Psoas muscle (tissue), 8 donors: ENCODE results near the gene KCTD3. TPM values are rescaled to one million over a fixed set of nuclear protein-coding genes. Genes with fewer than 3 reads are reported as not detected.

ENCODE experiments used
- ATAC-seq, 4 donors: fragments of 200-7000 bp; cut with Tn5 transposase; one replicate each; pipeline ENCODE4 v1.9.1; 2020; ENCODE audit warnings: moderate library complexity in 3 of 4, mild to moderate bottlenecking in 2 of 4
- DNase-seq, 2 donors: peaks; one replicate each; pipeline ENCODE4 v3.0.0-alpha.2; 2020
- H3K27ac ChIP-seq: fragments of 200-600 bp; one replicate; pipeline ENCODE4 v1.8.0; 2022
- H3K27me3 ChIP-seq, 3 donors: fragments of 200-600 bp in 1 of 3; one replicate each; pipeline versions ENCODE4 v1.6.1 to v1.8.0; 2013 to 2022; ENCODE audit warnings: low read length in 2 of 3, mild to moderate bottlenecking in 2 of 3, moderate library complexity in 1 of 3; ENCODE audit not compliant: insufficient read depth in 3 of 3
- H3K36me3 ChIP-seq, 2 donors: fragments of 200-600 bp in 1 of 2; one replicate each; pipeline versions ENCODE4 v1.6.1 to v1.8.0; 2013 to 2022; ENCODE audit warnings: low read depth in 1 of 2, mild to moderate bottlenecking in 1 of 2, moderate library complexity in 1 of 2; ENCODE audit not compliant: insufficient read depth in 1 of 2
- H3K4me1 ChIP-seq: fragments of 200-600 bp; one replicate; pipeline ENCODE4 v1.8.0; 2022
- H3K4me3 ChIP-seq: fragments of 200-600 bp; one replicate; pipeline ENCODE4 v1.8.0; 2022; ENCODE audit warnings: mild to moderate bottlenecking
- H3K9me3 ChIP-seq: fragments of 200-600 bp; one replicate; pipeline ENCODE4 v1.8.0; 2022
- WGBS, 3 donors: extraction: QIAGEN DNeasy Blood & Tissue Kit; methylation state at CpG; one replicate each; pipeline versions ENCODE4 v1.1.6 to v1.1.7; 2013; 5-methylcytosine and 5-hydroxymethylcytosine counted together
- intact Hi-C, 2 donors: fragments of 100-400 bp; cut with DNase I; formaldehyde crosslinking; loops; one replicate each; pipeline versions ENCODE4 v1.11.0 to v1.14.2; 2022
- polyA plus RNA-seq, 3 donors: library from polyadenylated mRNA; stranded (reverse); fragments of 200-250 nt; gene quantifications; one replicate each; pipeline ENCODE4 v1.2.3, GENCODE V29; 2013
- total RNA-seq, 4 donors: library from RNA; stranded (reverse); fragmentation: NEBNext Ultra II Directional in 2 of 4; extraction: Animal tissue kit (Norgen Biotek cat#: 25700) in 2 of 4; gene quantifications; one replicate each; pipeline versions ENCODE4 v1.2.1 to v1.2.4, GENCODE V29; 2021 to 2023
- TF ChIP-seq, protein P1 (sequence below): fragments of 200-600 bp; IDR thresholded peaks from one replicate; pipeline ENCODE4 v1.8.0; 2022; ENCODE audit warnings: antibody characterized with exemption
- donor health status: healthy with polysubstance abuse.
- donor health status: DM: no; HTN: no; CAD: no; lungs with moderate emphysema.
- donor health status: Bipolar disorder and iron deficiency.
- donor health status: healthy.
- donor health status: DM: yes; HTN: yes; CAD: no.
- donor health status: DM: no; HTN: no; CAD: no.
- donor health status: DM: no; HTN: no; CAD: no.
- donor health status: DM: yes; HTN: yes; CAD: no.

The KCTD3 gene
- total and polyA plus RNA-seq, 7 donors = 6.9 to 20.8 (median 12.8) TPM

DNA sequence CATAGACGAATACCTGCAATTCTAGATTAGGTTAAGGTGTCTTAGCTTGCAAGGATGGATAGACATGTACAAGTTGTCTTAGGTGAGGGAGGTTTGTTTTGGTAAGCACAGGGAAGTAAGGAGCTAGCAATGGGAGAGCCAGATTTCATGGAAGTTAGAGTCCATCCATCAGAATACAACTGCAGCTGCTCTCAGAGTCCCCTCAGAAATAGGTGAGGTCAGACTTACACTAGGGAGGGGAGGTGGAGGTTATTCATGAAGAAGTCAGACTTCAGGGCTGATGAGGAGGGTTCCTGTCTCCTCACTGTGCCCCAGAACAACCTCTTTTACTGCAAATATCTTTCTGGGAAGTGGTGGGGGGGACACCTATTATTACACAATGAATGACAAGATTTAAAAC, 85.3 kb downstream of the KCTD3 start:
- TF ChIP-seq, protein P1, sequence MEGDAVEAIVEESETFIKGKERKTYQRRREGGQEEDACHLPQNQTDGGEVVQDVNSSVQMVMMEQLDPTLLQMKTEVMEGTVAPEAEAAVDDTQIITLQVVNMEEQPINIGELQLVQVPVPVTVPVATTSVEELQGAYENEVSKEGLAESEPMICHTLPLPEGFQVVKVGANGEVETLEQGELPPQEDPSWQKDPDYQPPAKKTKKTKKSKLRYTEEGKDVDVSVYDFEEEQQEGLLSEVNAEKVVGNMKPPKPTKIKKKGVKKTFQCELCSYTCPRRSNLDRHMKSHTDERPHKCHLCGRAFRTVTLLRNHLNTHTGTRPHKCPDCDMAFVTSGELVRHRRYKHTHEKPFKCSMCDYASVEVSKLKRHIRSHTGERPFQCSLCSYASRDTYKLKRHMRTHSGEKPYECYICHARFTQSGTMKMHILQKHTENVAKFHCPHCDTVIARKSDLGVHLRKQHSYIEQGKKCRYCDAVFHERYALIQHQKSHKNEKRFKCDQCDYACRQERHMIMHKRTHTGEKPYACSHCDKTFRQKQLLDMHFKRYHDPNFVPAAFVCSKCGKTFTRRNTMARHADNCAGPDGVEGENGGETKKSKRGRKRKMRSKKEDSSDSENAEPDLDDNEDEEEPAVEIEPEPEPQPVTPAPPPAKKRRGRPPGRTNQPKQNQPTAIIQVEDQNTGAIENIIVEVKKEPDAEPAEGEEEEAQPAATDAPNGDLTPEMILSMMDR = no peak
- H3K4me3 ChIP-seq = no peak overlapping the region
- H3K36me3 ChIP-seq = no peaks in the 10 kb centered on the region
- no peaks in the 10 kb centered on the region for H3K4me1 ChIP-seq
- H3K27ac ChIP-seq = no peak overlapping the region
- no peak for DNase-seq
- ATAC-seq = no peak
- WGBS, 3 donors = 56 to 64% (median 60%) methylated on average over 1 of the region's 1 CpG
- H3K27me3 ChIP-seq = no peaks in the 10 kb centered on the region
- intact Hi-C loops = no loop called here
- H3K9me3 ChIP-seq = no peaks in the 10 kb centered on the region

DNA sequence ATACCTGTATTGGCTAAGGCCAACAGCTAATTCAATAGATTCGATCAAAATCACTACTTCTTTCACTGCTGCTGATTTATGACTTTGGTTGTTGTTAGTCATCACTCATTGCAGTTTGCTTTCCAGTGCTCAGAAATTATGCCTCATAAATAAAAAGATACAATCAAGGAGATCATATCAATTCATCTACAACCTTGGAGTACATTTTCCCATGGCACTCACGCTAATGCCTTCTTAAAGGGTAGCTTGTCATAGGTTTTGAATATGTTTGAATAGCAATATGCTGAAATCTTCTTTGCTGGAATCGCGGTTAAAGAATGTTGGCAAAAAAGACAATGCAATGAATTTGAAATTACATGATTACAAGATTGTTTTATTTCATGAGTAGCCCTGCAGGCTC, 89.9 kb downstream of the KCTD3 start:
- H3K36me3 ChIP-seq = no peaks in the 10 kb centered on the region
- no peaks in the 10 kb centered on the region for H3K27me3 ChIP-seq
- 87 to 92% (median 88%) methylated on average over 4 of the region's 4 CpGs for WGBS, 3 donors

DNA sequence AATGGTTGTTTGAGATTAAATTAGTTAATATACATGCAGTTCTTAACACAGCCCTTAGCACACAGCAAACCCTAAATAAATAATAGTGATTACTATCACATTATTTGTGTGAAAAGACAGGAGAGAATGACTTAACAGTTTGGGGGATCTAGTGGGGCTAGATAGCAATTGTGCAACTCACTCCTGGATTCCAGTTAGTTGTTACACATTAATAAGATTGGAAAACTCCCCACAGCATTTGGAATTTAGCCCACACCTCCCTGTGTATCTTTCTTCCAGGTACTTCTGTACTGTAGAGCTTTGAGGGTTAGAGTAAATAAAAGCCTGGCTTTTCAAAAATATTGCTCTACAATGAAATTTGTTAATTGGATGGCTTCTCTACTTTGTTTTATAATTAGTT, 93.2 kb downstream of the KCTD3 start:
- H3K9me3 ChIP-seq = no peaks in the 10 kb centered on the region
- H3K27ac ChIP-seq = no peak overlapping the region
- H3K36me3 ChIP-seq = no peaks in the 10 kb centered on the region
- no peak for ATAC-seq
- no peaks in the 10 kb centered on the region for H3K27me3 ChIP-seq
- DNase-seq = no peak
- H3K4me3 ChIP-seq = no peak overlapping the region
- no peaks in the 10 kb centered on the region for H3K4me1 ChIP-seq
- TF ChIP-seq, protein P1 = no peak
- intact Hi-C loops = no loop called here

More for the DNA sequence above, 89.9 kb downstream of the KCTD3 start:
- Histone ChIP-seq H3K27ac (no peak overlapping the region), H3K4me1 (no peaks in the 10 kb centered on the region), H3K9me3 (no peaks in the 10 kb centered on the region), H3K4me3 (no peak overlapping the region)
- intact Hi-C loops = no loop called here
- ATAC-seq = no peak
- DNase-seq = no peak
- TF ChIP-seq, protein P1 = no peak

DNA sequence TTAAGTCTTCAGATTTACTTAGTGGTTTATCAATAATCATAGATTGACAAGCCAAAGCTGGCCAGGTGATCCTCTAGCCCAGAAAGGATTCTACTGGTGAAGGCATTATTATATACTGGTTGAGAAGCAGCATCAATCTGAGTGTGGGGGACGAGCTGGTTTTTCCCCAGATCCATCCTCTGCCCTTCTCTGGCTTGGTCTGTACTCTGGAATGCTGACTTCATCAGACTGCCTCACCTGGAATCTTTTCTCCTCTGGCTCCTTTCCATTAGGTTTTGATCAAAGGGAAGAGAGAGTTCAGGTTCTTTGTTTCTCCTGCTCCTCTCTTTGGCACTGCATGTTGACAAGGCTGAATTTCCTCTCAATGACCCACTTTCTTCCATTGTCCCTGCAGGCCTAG, 93.9 kb downstream of the KCTD3 start:
- TF ChIP-seq, protein P1 = no peak
- no peak overlapping the region for H3K4me3 ChIP-seq
- H3K4me1 ChIP-seq = no peaks in the 10 kb centered on the region
- no peak overlapping the region for H3K27ac ChIP-seq
- no peak for DNase-seq
- no peaks in the 10 kb centered on the region for H3K9me3 ChIP-seq
- intact Hi-C loops = no loop called here
- WGBS, 3 donors = 56 to 79% (median 75%) methylated on average over 1 of the region's 1 CpG
- no peak for ATAC-seq
- no peaks in the 10 kb centered on the region for H3K27me3 ChIP-seq
- H3K36me3 ChIP-seq = no peaks in the 10 kb centered on the region

DNA sequence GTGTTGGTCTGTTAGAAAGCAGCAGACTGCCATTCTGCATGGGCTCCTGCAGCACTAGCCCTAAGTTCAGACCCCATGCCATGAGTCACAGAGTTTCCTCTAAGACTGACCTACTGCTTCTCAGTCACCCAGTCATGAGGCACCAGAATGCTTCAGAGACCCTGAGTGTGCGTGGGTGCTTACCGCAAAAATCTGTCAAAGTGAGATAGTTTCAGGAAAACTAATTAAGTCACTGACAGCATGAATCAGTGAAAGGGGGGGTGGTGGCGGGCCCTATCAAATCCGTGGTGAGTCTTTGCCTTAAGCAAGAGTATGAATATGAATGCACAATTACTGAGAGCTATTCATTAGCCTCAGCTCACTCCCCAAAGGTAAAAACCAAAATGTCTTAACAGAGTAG, 98.1 kb downstream of the KCTD3 start:
- TF ChIP-seq, protein P1 = no peak
- H3K36me3 ChIP-seq = no peaks in the 10 kb centered on the region
- no peaks in the 10 kb centered on the region for H3K9me3 ChIP-seq
- H3K27me3 ChIP-seq = no peaks in the 10 kb centered on the region
- ATAC-seq = no peak
- no peak overlapping the region for H3K4me3 ChIP-seq
- H3K27ac ChIP-seq = no peak overlapping the region
- H3K4me1 ChIP-seq = no peaks in the 10 kb centered on the region
- 79 to 80% (median 79%) methylated on average over 4 of the region's 4 CpGs for WGBS, 3 donors
- intact Hi-C loops = no loop called here
- DNase-seq = no peak
